HepG2 (cell line): Measurements from ENCODE around the gene TSR1. TPM values are rescaled to one million over a fixed set of nuclear protein-coding genes. Genes with fewer than 3 reads are reported as not detected.

Source experiments
- ATAC-seq: fragments of 200-7000 bp; cut with Tn5 transposase; 3 replicates; pipeline ENCODE4 v1.9.1; 2020; ENCODE audit warnings: mild to moderate bottlenecking, moderate library complexity
- BruUV-seq: library from RNA; stranded (reverse); fragments of 400-500 nt; replicated peaks from 2 replicates; lab custom pipeline; 2021; lab: Mats Ljungman, UMichigan
- CTCF ChIA-PET: fragments of 300-600 bp; formaldehyde crosslinking; extraction: SDS; loops from one replicate; lab custom pipeline; 2021; ENCODE audit warnings: low total read pairs, inconsistent platforms, low intra/inter-chr PET ratio; lab: Yijun Ruan, JAX
- POLR2A ChIA-PET: fragments of 350-600 bp; sonication (Branson Sonifier 250); formaldehyde crosslinking; loops from one replicate; lab custom pipeline; 2020; ENCODE audit warnings: antibody characterized with exemption, inconsistent platforms; lab: Yijun Ruan, JAX
- DNase-seq: peaks from one replicate; pipeline ENCODE4 v3.0.0-alpha.2; 2015; ENCODE audit warnings: low spot score
- FAIRE-seq: peaks from 3 replicates; lab custom pipeline; 2011; peaks lifted over from hg19 to GRCh38; lab: Jason Lieb, UNC
- H2AFZ ChIP-seq: one replicate; pipeline ENCODE4 v1.6.1; 2011; ENCODE audit warnings: low read length, inconsistent platforms
- H3K27ac ChIP-seq: fragments of 300-600 bp; 3 replicates; pipeline ENCODE4 v1.8.0; 2011; ENCODE audit warnings: mixed run types, mild to moderate bottlenecking, mixed read lengths, low read length, inconsistent platforms; ENCODE audit not compliant: insufficient read depth; ENCODE audit errors: extremely low read length
- H3K27me3 ChIP-seq, 2 experiments: fragments of 200-600 bp in 1 of 2; 2 replicates in 1 of 2; 3 replicates in 1 of 2; pipeline versions ENCODE4 v1.6.0 to v1.8.0; 2011; ENCODE audit warnings: low read length in 2 of 2, mild to moderate bottlenecking in 2 of 2, moderate library complexity in 2 of 2, inconsistent platforms in 1 of 2; ENCODE audit not compliant: insufficient read depth in 2 of 2, control insufficient read depth in 1 of 2
- H3K36me3 ChIP-seq, 2 experiments: fragments of 200-600 bp in 1 of 2; replicated peaks in 1 of 2; 2 replicates in 1 of 2; 3 replicates in 1 of 2; pipeline versions ENCODE4 v1.5.1 to v1.8.0; 2011; ENCODE audit warnings: low read length in 2 of 2, inconsistent platforms in 1 of 2; ENCODE audit not compliant: insufficient read depth in 2 of 2, control insufficient read depth in 1 of 2
- H3K4me1 ChIP-seq: 2 replicates; pipeline ENCODE4 v1.5.1; 2012; ENCODE audit warnings: low read length, inconsistent platforms; ENCODE audit not compliant: insufficient read depth
- H3K4me2 ChIP-seq: 2 replicates; pipeline ENCODE4 v1.6.0; 2011; ENCODE audit warnings: low read depth, low read length, inconsistent platforms
- H3K4me3 ChIP-seq, 3 experiments: fragments of 200-600 bp in 1 of 3; sonication (generic), shearing (Covaris generic) in 1 of 3; replicated peaks in 1 of 3; 2 replicates each; pipeline ENCODE4 v1.5.1; 2011 to 2016; ENCODE audit warnings: low read length in 3 of 3, inconsistent platforms in 2 of 3, low read depth in 2 of 3, mild to moderate bottlenecking in 2 of 3, control low read depth in 1 of 3, mixed read lengths in 1 of 3; ENCODE audit not compliant: insufficient read depth in 1 of 3
- H3K79me2 ChIP-seq: one replicate; pipeline ENCODE4 v1.6.1; 2011; ENCODE audit warnings: low read length, inconsistent platforms; ENCODE audit not compliant: insufficient read depth
- H3K9ac ChIP-seq: 2 replicates; pipeline ENCODE4 v1.6.0; 2011; ENCODE audit warnings: mild to moderate bottlenecking, low read depth, low read length, inconsistent platforms; ENCODE audit not compliant: insufficient read depth
- H3K9me3 ChIP-seq: 2 replicates; pipeline ENCODE4 v1.5.1; 2012; ENCODE audit warnings: mild to moderate bottlenecking, low read length
- H4K20me1 ChIP-seq: 2 replicates; pipeline ENCODE4 v1.6.0; 2011; ENCODE audit warnings: inconsistent platforms, mild to moderate bottlenecking, low read length, moderate library complexity; ENCODE audit not compliant: insufficient read depth
- ARNT ChIP-seq: fragments of 450-650 bp; IDR thresholded peaks from 2 replicates; pipeline ENCODE4 v1.6.1; 2017
- HNRNPL ChIP-seq: fragments of 200-400 bp; formaldehyde crosslinking; IDR thresholded peaks from 2 replicates; pipeline ENCODE4 v1.6.1; 2017; ENCODE audit warnings: mild to moderate bottlenecking, low read depth, low read length
- ISX ChIP-seq: sonication (generic); formaldehyde crosslinking; conservative IDR thresholded peaks from 2 replicates; pipeline ENCODE4 v1.5.0; 2020; ENCODE audit warnings: missing genetic modification reagents
- KDM3A ChIP-seq: IDR thresholded peaks from 2 replicates; pipeline ENCODE4 v1.6.1; 2018; ENCODE audit warnings: low read depth, missing compliant biosample characterization
- KDM6A ChIP-seq: IDR thresholded peaks from 2 replicates; pipeline ENCODE4 v1.6.1; 2016; ENCODE audit warnings: low read depth
- LRRFIP1 ChIP-seq: sonication (generic); formaldehyde crosslinking; conservative IDR thresholded peaks from 2 replicates; pipeline ENCODE4 v1.4.0; 2020; ENCODE audit warnings: missing genetic modification reagents
- MAZ ChIP-seq, 2 experiments: sonication (generic) in 1 of 2; formaldehyde crosslinking in 1 of 2; IDR thresholded peaks; 2 replicates each; pipeline versions ENCODE4 v1.5.0 to v1.6.1; 2012 to 2020; ENCODE audit warnings: low read depth in 2 of 2, mild to moderate bottlenecking in 2 of 2, borderline replicate concordance in 1 of 2, improper control_type of control experiment in 1 of 2, low read length in 1 of 2, missing genetic modification reagents in 1 of 2, moderate library complexity in 1 of 2
- NFKB2 ChIP-seq: sonication (generic); formaldehyde crosslinking; IDR thresholded peaks from 2 replicates; pipeline ENCODE4 v1.4.0; 2020; ENCODE audit warnings: missing genetic modification reagents, borderline replicate concordance
- SMARCE1 ChIP-seq: fragments of 450-650 bp; IDR thresholded peaks from 2 replicates; pipeline ENCODE4 v1.6.1; 2017; ENCODE audit warnings: borderline replicate concordance
- THAP7 ChIP-seq: sonication (generic); formaldehyde crosslinking; IDR thresholded peaks from 2 replicates; pipeline ENCODE4 v1.8.1; 2023; ENCODE audit warnings: mild to moderate bottlenecking, missing genetic modification reagents
- ZBTB42 ChIP-seq: sonication (generic); formaldehyde crosslinking; IDR thresholded peaks from 2 replicates; pipeline ENCODE4 v1.5.0; 2020; ENCODE audit warnings: mild to moderate bottlenecking, missing genetic modification reagents
- ZFP36L2 ChIP-seq: sonication (generic); formaldehyde crosslinking; IDR thresholded peaks from 2 replicates; pipeline ENCODE4 v1.4.0; 2020; ENCODE audit warnings: missing genetic modification reagents
- ZNF343 ChIP-seq: sonication (generic); formaldehyde crosslinking; IDR thresholded peaks from 2 replicates; pipeline ENCODE4 v1.4.0; 2020; ENCODE audit warnings: mild to moderate bottlenecking, missing genetic modification reagents
- ZNF660 ChIP-seq: sonication (generic); formaldehyde crosslinking; IDR thresholded peaks from 2 replicates; pipeline ENCODE4 v1.5.1; 2020; ENCODE audit warnings: mild to moderate bottlenecking, low read depth, missing genetic modification reagents, borderline replicate concordance
- ZNF672 ChIP-seq: sonication (generic); formaldehyde crosslinking; IDR thresholded peaks from 2 replicates; pipeline ENCODE4 v1.8.1; 2022; ENCODE audit warnings: missing genetic modification reagents
- ZNF761 ChIP-seq: sonication (generic); formaldehyde crosslinking; conservative IDR thresholded peaks from 2 replicates; pipeline ENCODE4 v1.4.0; 2020; ENCODE audit warnings: mild to moderate bottlenecking, missing genetic modification reagents
- ZSCAN21 ChIP-seq: sonication (generic); formaldehyde crosslinking; IDR thresholded peaks from 2 replicates; pipeline ENCODE4 v1.8.0; 2022; ENCODE audit warnings: mild to moderate bottlenecking, missing genetic modification reagents, moderate library complexity, borderline replicate concordance
- WGBS: methylation state at CpG from one replicate; pipeline ENCODE4 v1.1.6; 2017; ENCODE audit warnings: low lambda C conversion rate; 5-methylcytosine and 5-hydroxymethylcytosine counted together
- in situ Hi-C: cut with HindIII; loops from 2 replicates; pipeline ENCODE4 v1.10.0; 2017; ENCODE audit warnings: low pct_unique_long_range_greater_than_20kb; ENCODE audit not compliant: extremely low pct_ligation_motif_present
- intact Hi-C: fragments of 100-400 bp; cut with micrococcal nuclease; formaldehyde crosslinking; loops from one replicate; pipeline ENCODE4 v1.10.0; 2022; ENCODE audit not compliant: unreplicated experiment
- polyA plus RNA-seq, 8 experiments: library from polyadenylated mRNA; depleted of rRNA in 3 of 8; stranded (reverse) in 7 of 8; unstranded in 1 of 8; fragments of >200 nt; fragmentation: Illumina TruSeq in 4 of 8; extraction: Trizol in 4 of 8; gene quantifications; 2 replicates each; pipeline versions ENCODE4 v1.2.1 to v1.2.3, GENCODE V29; 2011 to 2016; ENCODE audit warnings: low read depth in 4 of 8, missing spikeins in 1 of 8, mixed read lengths in 1 of 8; ENCODE audit not compliant: insufficient read depth in 1 of 8
- total RNA-seq, 5 experiments: library from RNA; depleted of rRNA; stranded (reverse); fragments of >200 nt; fragmentation: Illumina TruSeq; extraction: Trizol; gene quantifications; 2 replicates each; pipeline ENCODE4 v1.2.3, GENCODE V29; 2016; ENCODE audit warnings: low read depth in 1 of 5
- TF ChIP-seq, protein P1 (sequence below): sonication (generic); formaldehyde crosslinking; IDR thresholded peaks from 2 replicates; pipeline ENCODE4 v1.4.0; 2020; ENCODE audit warnings: mild to moderate bottlenecking, low read depth, missing genetic modification reagents
- TF ChIP-seq, protein P2 (sequence below): sonication (generic); formaldehyde crosslinking; IDR thresholded peaks from 2 replicates; pipeline ENCODE4 v1.8.1; 2022; ENCODE audit warnings: mild to moderate bottlenecking, missing genetic modification reagents

TSR1 gene
- total and polyA plus RNA-seq, 2 of the 13 experiments (the other 11 are each of a cell fraction or from before 2014, with no cell fraction given), result 7.1 to 65.8 TPM

DNA sequence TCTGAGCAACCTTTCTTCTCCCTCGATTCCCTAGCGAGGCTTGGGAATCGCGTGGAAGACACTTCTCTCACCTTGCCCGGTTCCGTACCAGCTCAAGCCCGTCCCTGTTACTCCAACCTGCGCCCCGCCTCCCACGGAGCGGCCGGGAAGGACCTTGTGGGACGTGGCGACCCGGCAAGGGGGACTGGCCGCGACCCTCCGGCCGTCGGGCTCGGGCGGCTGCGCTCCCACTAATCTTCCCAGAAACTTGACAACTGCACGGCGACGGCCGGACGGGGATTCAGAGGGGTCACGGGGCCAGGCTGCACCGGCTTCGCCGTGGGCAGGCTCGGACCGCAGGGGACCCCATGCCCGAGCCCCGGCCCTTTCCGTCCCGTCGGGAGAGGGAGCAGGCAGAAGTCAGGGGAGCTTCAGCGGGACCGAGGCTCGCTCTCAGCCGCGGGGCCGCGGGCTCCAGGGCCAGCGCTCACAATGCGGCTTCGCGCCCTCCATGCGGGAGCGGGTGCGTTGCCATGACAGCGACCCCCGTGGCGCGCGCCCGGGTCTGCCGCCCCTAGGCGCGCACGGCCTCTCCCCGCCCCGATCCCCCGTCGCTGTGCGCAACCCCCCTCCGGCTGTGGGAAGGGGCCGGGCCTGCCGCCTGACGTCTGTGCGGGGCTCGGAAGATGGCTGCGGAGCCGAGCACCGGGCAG lies 741 bp upstream of the TSR1 start, which contains the start of gene SGSM2:
Gene SGSM2, plus strand, starts transcription at position 650 of the 692 bp plus-strand sequence. CDS start 188 bp downstream, outside the sequence.
- Histone ChIP-seq H3K9ac (peak within 1 kb of the TSS; percentile 96), H3K36me3 (peaks cover 18 to 29% of the 10 kb centered on the region in 2 experiments), H3K27me3 (no peaks in the 10 kb centered on the region; a peak in 1 of 5 replicates), H3K4me3 (peak within 1 kb of the TSS; percentile 67 to 100 (median 99)), H3K27ac (peak within 1 kb of the TSS; percentile 77), H4K20me1 (no peaks in the 10 kb centered on the region), H3K4me1 (peaks cover 35% of the 10 kb centered on the region), H3K79me2 (peaks cover 42% of the 10 kb centered on the region), H2AFZ (no peak within 1 kb of the TSS), H3K4me2 (peak within 1 kb of the TSS; percentile 96), H3K9me3 (no peaks in the 10 kb centered on the region)
- CTCF ChIA-PET, result interaction anchor here (1.6 kb wide), 1 partner anchor 16 kb away, joined by 5 read pairs; no protein-coding TSS in a partner anchor
- intact Hi-C loops (loop anchor here (5.0 kb wide), 1 partner anchor 65 kb away; the partner anchor contains the start of gene MNT), in situ Hi-C loops (no loop called here)
- FAIRE-seq (no peak), DNase-seq (peak; percentile 42), ATAC-seq (peak; percentile 70)
- POLR2A ChIA-PET, result interaction anchor here (0.8 to 2.1 kb wide), 20 partner anchors 9 to 620 kb away, joined by 3 to 23 read pairs (median 5); partner anchors contain the start of genes SMG6 and SRR
- WGBS, result 1% methylated on average over 22 of the region's 77 CpGs
- TSS peak; percentile 52 for BruUV-seq
- TF ChIP-seq SMARCE1 (no peak), ZNF672 (CRISPR knock-in tag) (no peak), ZNF660 (CRISPR knock-in tag) (0 out of 2 replicates have a peak, but pooled peaks have one; percentile 12), ZFP36L2 (CRISPR knock-in tag) (no peak), NFKB2 (CRISPR knock-in tag) (peak; percentile 5; the same call in 1 of the 2 replicates), KDM6A (CRISPR knock-in tag) (no peak), ZBTB42 (CRISPR knock-in tag) (no peak), ZNF761 (0 out of 2 replicates have a peak, but pooled peaks have one; percentile 12), ARNT (no peak), ZSCAN21 (CRISPR knock-in tag) (peak; percentile 18; the same call in 1 of the 2 replicates), ISX (0 out of 2 replicates have a peak, but pooled peaks have one; percentile 51), HNRNPL (no peak), THAP7 (CRISPR knock-in tag) (no peak), KDM3A (CRISPR knock-in tag) (0 out of 2 replicates have a peak, but pooled peaks have one; percentile 9), ZNF343 (CRISPR knock-in tag) (0 out of 2 replicates have a peak, but pooled peaks have one; percentile 4), LRRFIP1 (CRISPR knock-in tag) (no peak), MAZ (IDR thresholded peaks at IDR 0.05; ENCODE audit: borderline replicate concordance, low read depth, low read length) (no peak), MAZ (CRISPR knock-in tag; IDR thresholded peaks at IDR 0.05; ENCODE audit: low read depth) (no peak; the same call in 1 of the 2 replicates)
- TF ChIP-seq, protein P1, sequence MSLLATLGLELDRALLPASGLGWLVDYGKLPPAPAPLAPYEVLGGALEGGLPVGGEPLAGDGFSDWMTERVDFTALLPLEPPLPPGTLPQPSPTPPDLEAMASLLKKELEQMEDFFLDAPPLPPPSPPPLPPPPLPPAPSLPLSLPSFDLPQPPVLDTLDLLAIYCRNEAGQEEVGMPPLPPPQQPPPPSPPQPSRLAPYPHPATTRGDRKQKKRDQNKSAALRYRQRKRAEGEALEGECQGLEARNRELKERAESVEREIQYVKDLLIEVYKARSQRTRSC (CRISPR knock-in tag), result no peak
- TF ChIP-seq, protein P2, sequence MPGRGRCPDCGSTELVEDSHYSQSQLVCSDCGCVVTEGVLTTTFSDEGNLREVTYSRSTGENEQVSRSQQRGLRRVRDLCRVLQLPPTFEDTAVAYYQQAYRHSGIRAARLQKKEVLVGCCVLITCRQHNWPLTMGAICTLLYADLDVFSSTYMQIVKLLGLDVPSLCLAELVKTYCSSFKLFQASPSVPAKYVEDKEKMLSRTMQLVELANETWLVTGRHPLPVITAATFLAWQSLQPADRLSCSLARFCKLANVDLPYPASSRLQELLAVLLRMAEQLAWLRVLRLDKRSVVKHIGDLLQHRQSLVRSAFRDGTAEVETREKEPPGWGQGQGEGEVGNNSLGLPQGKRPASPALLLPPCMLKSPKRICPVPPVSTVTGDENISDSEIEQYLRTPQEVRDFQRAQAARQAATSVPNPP, result no peak
